Progenitor cell of endocrine pancreas (in vitro differentiated cells): ENCODE measurements around the gene BDH1. TPM values are rescaled to one million over a fixed set of nuclear protein-coding genes. Genes with fewer than 3 reads are reported as not detected.

Source experiments
- DNase-seq: peaks from one replicate; pipeline ENCODE4 v3.0.0; 2021; ENCODE audit warnings: low spot score; ENCODE audit not compliant: unreplicated experiment
- H3K27ac Mint-ChIP-seq: 2 replicates; pipeline ENCODE4 v1.8.0; 2021; ENCODE audit warnings: mild to moderate bottlenecking, moderate library complexity, mixed read lengths
- H3K27me3 Mint-ChIP-seq: 2 replicates; pipeline ENCODE4 v1.8.0; 2021; ENCODE audit warnings: mixed read lengths
- H3K36me3 Mint-ChIP-seq: 2 replicates; pipeline ENCODE4 v1.8.0; 2022; ENCODE audit warnings: mixed read lengths; ENCODE audit not compliant: insufficient read depth
- H3K4me1 Mint-ChIP-seq: 2 replicates; pipeline ENCODE4 v1.8.0; 2021; ENCODE audit warnings: low read depth, mixed read lengths
- H3K4me3 Mint-ChIP-seq: 2 replicates; pipeline ENCODE4 v1.8.0; 2021; ENCODE audit warnings: low read depth, mild to moderate bottlenecking, moderate library complexity, mixed read lengths
- H3K9me3 Mint-ChIP-seq: 2 replicates; pipeline ENCODE4 v1.8.0; 2021; ENCODE audit warnings: low read depth, mixed read lengths
- total RNA-seq: library from RNA; stranded (reverse); gene quantifications from 2 replicates; pipeline ENCODE4 v1.2.1, GENCODE V29; 2021
- TF ChIP-seq, protein P1 (sequence below): fragments of 200-600 bp; sonication (generic); IDR thresholded peaks from one replicate; pipeline ENCODE4 v1.5.0; 2021; ENCODE audit warnings: antibody characterized with exemption, mild to moderate bottlenecking; ENCODE audit not compliant: unreplicated experiment

Gene BDH1
- total RNA-seq, 1 donor from 2014 or later: 41.9 TPM

DNA sequence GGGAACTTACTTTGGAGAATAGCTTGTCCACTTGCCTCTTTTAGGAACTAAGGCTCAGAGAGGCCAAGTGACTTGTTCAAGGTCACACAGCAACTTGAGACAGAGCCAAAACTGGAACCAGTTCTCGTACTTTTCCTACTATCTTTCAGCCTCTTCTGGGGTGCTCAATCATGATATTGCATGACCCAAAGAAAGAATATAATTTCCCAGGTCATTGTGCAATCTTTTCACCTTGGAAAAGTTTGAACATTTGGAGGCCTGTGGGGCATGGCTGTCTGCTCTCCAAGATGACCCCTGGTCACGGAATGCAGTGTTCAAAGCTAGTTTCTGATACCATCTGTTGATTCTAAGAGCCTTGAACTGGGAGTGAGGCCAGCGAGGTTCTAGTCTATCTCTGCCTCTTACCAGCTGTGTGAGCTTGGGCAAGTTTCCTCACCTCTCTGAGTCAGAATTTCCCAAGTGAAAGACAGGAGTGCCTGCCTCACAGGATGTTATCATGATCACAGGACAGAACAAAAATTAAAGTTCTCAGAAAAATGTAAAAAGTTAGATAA, 89.7 kb downstream of the BDH1 start:
- Mint-ChIP-seq H3K4me3 (no peak overlapping the region), H3K4me1 (peaks cover 21% of the 10 kb centered on the region), H3K27me3 (peaks cover 12% of the 10 kb centered on the region), H3K9me3 (no peaks in the 10 kb centered on the region), H3K36me3 (no peaks in the 10 kb centered on the region), H3K27ac (no peak overlapping the region)
- no peak for DNase-seq
- TF ChIP-seq, protein P1, sequence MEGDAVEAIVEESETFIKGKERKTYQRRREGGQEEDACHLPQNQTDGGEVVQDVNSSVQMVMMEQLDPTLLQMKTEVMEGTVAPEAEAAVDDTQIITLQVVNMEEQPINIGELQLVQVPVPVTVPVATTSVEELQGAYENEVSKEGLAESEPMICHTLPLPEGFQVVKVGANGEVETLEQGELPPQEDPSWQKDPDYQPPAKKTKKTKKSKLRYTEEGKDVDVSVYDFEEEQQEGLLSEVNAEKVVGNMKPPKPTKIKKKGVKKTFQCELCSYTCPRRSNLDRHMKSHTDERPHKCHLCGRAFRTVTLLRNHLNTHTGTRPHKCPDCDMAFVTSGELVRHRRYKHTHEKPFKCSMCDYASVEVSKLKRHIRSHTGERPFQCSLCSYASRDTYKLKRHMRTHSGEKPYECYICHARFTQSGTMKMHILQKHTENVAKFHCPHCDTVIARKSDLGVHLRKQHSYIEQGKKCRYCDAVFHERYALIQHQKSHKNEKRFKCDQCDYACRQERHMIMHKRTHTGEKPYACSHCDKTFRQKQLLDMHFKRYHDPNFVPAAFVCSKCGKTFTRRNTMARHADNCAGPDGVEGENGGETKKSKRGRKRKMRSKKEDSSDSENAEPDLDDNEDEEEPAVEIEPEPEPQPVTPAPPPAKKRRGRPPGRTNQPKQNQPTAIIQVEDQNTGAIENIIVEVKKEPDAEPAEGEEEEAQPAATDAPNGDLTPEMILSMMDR: no peak

DNA sequence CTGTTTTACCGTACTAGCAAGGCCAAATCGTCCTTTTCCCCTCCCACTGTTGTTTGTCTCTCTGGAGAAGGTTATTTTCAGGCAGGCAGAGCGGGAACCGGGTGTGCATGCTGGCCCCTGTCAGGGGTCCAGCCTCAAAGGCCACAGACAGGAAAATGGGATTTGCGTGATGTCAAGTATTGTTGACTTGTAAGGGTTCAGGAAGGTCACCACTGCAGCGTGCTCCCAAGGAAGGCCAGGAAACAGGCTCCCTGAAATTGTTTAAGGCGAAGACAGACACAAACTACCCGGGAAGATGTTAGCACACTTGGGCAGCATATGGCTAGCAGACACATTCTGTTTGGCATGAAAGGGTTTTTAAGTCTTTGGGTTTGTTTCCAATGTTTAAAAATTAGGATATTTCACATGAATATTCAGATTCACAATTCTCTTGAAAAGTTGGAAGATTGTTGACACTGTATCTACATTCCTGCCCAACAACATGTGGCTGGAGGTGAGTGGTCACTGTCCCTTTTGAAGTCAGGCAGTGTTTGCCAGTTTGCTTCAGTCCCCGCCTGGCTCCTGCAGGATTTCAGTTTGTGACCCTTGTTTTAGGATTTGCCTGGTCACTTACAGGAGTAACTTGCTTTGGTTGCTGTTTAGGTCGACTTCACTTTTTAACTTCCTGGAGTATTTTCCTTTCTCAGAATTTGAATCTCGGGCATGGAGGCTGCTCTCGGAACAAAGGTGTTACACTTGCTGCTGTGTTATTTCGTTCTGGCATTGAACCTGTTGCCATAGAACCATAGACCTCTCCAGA, 90.4 kb downstream of the BDH1 start:
- no peak for DNase-seq
- Mint-ChIP-seq H3K36me3 (no peaks in the 10 kb centered on the region), H3K9me3 (no peaks in the 10 kb centered on the region), H3K27me3 (peaks cover 12% of the 10 kb centered on the region), H3K4me3 (no peak overlapping the region), H3K27ac (no peak overlapping the region), H3K4me1 (peaks cover 21% of the 10 kb centered on the region)
- TF ChIP-seq, protein P1: no peak

DNA sequence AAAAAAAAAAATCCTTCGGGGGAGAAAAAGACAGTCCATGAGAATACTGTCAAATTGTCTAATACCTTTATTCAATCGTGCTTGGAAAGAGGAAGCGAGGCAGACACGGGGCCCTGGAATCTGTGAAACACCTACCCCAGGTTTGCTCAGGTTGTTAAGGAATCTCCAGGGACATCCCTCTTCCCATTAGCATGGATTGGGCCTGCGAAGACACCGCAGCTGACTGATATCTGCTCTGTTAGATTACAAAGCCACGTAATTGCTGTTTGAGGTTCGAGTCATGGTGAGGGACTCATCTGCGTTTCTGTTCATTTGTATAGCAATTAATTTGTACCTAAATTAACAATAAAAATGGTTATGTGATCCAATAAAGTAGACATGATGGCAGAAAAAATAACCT, 91.0 kb downstream of the BDH1 start:
- peaks cover 21% of the 10 kb centered on the region for H3K4me1 Mint-ChIP-seq
- TF ChIP-seq, protein P1: no peak
- H3K36me3 Mint-ChIP-seq: no peaks in the 10 kb centered on the region
- H3K9me3 Mint-ChIP-seq: no peaks in the 10 kb centered on the region
- no peak for DNase-seq
- no peak overlapping the region for H3K27ac Mint-ChIP-seq
- peaks cover 12% of the 10 kb centered on the region for H3K27me3 Mint-ChIP-seq
- no peak overlapping the region for H3K4me3 Mint-ChIP-seq

DNA sequence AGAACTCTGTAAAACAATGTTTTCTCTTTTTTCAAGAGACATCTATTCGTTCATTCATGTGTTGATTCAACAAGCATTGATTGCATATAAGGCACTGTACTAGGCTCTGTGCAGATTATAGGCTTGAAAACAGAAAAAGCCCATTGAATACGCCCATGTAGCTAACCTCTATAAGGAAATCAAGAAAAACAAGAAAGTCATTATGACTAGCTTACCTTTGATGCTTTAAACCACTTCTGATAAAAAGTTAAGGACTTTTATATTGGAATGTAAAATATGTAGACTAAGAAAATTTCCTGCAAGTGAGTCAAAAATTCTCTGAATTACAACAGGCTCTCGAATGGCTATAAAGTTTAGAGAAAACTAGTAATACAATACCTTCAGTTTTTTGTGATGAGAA, 92.5 kb downstream of the BDH1 start:
- Mint-ChIP-seq H3K4me1 (peaks cover 12% of the 10 kb centered on the region), H3K36me3 (no peaks in the 10 kb centered on the region), H3K27me3 (peaks cover 12% of the 10 kb centered on the region), H3K9me3 (no peaks in the 10 kb centered on the region), H3K27ac (no peak overlapping the region), H3K4me3 (no peak overlapping the region)
- no peak for DNase-seq
- TF ChIP-seq, protein P1: no peak

DNA sequence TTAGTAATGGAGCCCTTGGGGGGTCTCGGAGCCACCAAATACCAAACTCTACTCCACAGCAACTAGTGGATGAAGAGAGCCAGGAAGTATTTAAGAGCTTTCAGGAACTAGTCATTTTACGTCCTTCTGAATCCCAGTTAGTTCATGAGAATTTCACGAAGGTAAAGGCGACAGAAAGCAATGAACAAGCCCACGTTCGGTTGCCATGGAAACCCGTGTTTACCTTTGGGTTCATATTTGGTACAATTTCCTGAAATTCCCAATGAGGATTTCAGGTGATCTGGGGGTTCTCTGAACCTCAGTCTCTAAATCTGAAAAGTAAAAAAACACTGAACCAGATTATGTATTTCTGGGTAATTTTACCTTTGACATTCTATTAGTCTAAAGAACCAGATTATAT, 93.0 kb downstream of the BDH1 start:
- H3K27me3 Mint-ChIP-seq: peaks cover 12% of the 10 kb centered on the region
- H3K9me3 Mint-ChIP-seq: no peaks in the 10 kb centered on the region
- DNase-seq: no peak
- H3K4me3 Mint-ChIP-seq: no peak overlapping the region
- no peak overlapping the region for H3K27ac Mint-ChIP-seq
- H3K4me1 Mint-ChIP-seq: peaks cover 12% of the 10 kb centered on the region
- H3K36me3 Mint-ChIP-seq: no peaks in the 10 kb centered on the region
- TF ChIP-seq, protein P1: no peak
